Stimulated activated naive CD8-positive, alpha-beta T cell treated with anti-CD3 and anti-CD28 coated beads, Interleukin-15, Interleukin-2, amounts not matched to agents 100 U/mL and 50 U/mL, for 24 hours (primary cell): ENCODE data around the gene NELL2.
A peak's percentile ranks its signal among the peaks of the same experiment; 100 is the strongest.

Source experiments
- ATAC-seq: fragments of 150-1000 bp; cut with Tn5 transposase; one replicate; pipeline ENCODE4 v1.10.0; 2021
- DNase-seq: peaks from one replicate; pipeline ENCODE4 v3.0.0; 2021

NELL2 gene

DNA sequence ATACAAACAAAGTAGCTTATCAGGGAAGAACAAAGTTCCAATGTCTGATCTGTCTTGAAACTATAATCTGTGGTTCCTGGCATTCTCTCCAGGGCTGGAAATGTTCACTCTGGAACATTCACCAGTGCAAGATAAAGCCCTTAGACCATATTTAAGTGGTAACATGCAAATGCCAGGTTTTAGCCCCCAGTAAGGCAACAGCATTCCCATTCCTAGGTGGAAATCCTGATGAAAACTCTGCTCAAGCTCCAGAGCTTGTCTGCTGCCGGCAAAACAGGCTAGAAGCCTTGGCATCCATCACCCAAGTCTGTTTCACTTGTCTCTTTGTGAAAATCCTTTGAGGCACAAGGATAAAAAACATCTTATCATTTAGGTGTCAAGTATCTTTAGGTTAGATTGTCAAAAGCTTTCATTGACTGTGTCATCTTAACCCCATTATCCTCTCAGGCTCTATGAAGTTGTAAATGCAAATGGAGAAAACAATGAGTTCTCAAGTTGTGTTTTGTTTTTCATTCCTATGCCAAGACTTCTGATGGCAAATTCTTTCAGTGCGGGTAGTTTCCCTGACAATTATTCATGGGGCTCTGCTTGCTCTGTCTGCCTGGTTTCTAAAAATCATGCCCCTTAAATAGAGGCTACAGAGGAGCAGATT, 344.7 kb downstream of the NELL2 start:
- ATAC-seq (no peak), DNase-seq (no peak)

DNA sequence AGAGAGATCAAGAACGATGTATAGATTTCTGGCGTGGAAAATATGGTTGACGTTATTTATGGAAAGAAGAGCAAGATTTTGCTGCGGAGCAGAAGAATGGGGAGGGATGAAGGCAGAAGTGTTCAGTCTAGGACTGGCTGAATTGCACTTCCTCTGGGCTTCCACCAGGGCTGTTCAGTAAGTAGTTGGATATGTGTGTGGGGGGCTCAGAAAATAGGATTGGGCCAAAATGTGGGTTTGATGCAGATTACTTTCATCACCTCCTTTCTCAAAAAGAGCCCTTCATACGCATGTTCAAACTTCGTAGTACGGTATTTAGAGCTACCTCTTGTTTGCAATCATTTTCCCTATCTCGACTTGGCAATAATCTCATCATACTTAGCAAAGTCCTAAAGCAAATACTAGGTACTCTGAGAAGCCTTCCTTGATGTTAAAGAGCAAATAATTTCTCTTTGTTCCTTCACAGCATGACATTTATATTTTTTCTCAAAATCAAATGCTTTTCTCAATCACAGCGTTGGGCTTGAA, 349.4 kb downstream of the NELL2 start:
- DNase-seq, result no peak
- no peak for ATAC-seq

DNA sequence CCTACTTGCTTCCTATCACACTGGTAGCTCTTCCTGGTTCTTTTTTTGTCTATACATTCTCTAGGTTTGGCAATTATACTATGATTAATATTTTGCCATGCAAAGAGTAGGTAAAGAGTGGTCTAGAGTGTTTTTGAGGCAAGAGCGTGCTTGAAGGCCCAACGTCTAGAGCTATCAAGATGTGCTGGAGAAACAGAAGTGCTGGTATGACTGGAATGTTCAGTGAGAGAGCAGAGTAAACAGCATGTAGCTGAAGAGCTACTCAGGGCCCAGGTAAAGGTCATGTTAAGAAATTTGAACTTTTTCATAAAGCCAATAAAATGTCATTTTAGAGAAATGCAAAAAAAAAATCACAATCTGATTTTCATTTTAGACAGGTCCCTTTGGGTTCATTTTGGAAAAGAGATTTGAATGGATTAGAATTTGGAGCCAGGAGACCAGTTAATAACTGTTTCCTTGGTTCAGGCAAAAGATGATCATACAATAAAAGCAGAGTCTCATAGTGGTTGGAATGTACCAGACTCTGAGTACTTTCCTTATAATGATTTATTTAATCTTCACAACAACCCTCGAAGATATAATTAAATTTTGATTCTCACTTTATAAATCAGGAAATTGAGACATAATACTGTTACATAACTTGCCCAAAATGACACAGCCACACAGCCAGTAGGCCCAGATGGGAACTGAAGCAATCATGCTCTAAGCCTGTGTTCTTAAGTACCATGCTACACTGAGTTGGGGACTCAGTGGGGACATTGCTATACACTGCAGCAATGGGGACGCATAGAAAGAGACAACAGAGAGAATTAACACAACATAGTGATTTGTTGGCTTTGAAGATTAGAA, 350.1 kb downstream of the NELL2 start:
- ATAC-seq, result no peak
- DNase-seq, result no peak

- DNase-seq (no peak), ATAC-seq (no peak)
These were observed 352.3 kb downstream of the NELL2 start for GRCh38 chr12:44523828-44524227.

DNA sequence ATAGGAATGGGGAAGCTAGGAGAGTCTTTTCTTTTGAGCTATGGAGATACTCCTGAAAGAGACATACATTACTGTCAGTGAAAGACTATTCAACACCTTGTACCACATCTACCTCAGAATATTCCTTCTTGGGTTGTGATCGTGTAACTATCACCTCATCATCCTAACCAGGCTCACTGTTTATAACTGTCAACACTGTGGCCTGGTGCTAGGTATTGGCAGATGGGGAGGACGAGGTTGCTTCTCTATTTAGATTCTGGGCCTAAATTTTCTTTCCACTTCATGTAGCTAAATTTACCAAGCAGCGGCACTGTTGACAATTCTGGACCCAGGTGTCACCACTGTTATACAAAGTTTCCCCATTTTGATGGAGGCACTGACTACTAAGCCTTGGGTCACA, 354.4 kb downstream of the NELL2 start:
- ATAC-seq, result no peak
- no peak for DNase-seq

DNA sequence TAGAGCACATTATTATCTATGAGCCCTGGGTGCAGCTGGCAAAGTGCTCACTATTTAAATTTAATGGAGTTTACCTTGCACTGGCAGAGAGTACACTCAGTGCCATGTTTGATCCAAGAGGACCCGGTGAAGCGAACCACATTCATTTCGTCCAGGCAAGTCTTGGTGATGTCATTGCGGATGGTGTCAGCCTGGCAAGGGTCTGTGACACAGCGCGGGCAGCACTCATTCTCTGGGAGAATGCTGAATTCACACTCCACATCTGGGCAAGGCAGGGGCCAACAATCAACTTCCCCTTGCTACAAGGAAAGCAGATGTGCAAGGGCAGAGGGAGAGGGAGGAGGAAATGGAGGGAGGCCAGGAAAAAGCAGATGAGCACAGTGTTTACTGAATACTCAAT, 356.2 kb downstream of the NELL2 start:
- ATAC-seq, result no peak

GRCh38 chr12:44511289-44511688, 364.8 kb downstream of the NELL2 start:
- no peak for ATAC-seq

More for the DNA sequence above, 356.2 kb downstream of the NELL2 start:
- no peak for DNase-seq

DNA sequence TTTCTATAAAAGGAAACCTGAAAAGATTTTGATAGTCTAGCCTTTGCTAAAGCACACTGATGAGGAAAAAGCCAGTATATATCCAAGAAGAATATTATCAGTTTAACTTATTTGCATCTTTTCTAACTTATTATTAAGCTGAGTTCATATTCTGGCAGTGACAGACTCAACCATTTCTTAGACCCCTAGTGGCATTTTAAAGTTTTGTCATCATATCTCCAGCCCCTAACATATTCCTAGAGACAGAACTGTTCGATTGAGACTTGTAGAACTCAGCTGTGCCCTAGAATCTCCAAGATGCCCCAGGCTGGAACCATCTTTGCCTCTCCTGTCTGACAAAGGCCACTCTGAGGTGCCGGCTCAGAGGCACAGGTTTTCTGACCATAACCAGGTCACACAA, 365.6 kb downstream of the NELL2 start:
- DNase-seq (no peak), ATAC-seq (no peak)

More at GRCh38 chr12:44511289-44511688, 364.8 kb downstream of the NELL2 start:
- no peak for DNase-seq

DNA sequence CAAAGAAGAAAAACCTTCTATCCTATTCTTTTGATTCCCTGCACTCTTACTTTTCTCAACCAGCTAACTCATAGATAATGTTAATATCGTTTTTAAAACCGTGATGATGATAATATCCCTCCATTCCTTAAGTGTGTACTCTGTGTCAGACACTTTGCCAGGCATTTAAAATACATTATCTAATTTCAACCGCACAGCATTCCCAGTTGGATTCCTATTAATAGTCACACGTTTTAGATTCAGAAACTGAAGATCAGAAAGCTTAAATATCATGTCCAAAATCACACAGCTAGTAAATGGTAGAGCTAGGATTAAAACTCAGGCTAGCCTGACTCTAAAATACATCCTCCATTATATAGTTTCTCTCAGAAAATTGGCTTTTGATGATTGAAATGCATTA, 366.0 kb downstream of the NELL2 start:
- DNase-seq (no peak), ATAC-seq (no peak)

DNA sequence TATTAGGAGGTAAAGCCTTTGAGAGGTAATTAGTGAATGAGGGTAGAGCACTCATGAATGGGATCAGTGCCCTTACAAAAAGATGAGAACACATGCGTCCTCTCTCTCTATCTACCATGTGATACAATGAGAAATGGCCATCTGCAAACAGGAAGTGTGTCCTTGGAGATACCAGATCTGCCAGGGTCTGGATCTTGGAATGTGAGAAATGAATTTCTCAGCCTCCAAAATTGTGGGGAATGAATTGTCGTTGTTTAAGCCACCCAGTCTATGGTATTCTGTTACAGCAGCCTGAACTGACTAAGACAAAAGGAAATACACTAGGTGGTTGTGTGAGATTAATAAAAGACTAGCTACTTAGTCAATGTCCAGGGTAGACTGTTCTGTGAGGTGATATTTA, 366.6 kb downstream of the NELL2 start:
- DNase-seq (no peak), ATAC-seq (no peak)

DNA sequence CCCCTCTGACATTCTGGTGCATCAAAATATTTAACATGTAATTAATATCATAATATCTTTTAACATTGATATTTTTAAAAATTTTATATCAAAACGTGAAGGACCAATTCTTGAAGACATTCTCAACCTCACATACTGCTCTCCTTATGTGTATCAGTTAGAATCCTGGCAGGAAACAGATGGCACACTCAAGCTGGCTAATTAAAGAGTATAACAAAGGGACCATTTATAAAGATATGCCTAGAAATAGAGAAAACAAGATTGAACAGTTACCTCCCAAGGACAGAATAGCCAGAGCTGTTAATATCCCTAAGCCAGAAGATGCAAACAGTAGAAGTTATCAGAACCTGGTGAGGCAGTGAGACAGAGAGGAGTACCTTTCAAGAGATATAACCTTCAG, 368.7 kb downstream of the NELL2 start:
- no peak for ATAC-seq

GRCh38 chr12:44504799-44505198, 371.3 kb downstream of the NELL2 start:
- DNase-seq, result no peak
- ATAC-seq, result no peak

More for the DNA sequence above, 368.7 kb downstream of the NELL2 start:
- no peak for DNase-seq

DNA sequence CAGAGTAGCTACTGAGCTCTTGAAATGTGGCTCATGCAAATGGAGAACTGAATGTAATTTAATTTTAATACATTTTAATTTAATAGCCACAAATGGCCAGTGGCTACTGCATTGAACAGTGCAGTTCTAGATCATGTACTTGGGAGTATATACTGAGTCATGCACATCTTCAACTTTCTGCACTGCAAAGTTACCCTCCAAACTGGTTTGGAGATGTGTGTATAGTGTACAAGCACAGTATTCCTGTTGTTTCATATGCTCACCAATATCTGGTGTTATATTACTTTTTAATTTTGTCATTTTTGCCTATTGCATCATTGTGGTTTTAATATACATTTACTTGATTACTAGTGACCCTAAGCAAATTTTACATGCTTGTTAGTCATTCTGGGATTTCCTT, 372.8 kb downstream of the NELL2 start:
- no peak for DNase-seq
- no peak for ATAC-seq

DNA sequence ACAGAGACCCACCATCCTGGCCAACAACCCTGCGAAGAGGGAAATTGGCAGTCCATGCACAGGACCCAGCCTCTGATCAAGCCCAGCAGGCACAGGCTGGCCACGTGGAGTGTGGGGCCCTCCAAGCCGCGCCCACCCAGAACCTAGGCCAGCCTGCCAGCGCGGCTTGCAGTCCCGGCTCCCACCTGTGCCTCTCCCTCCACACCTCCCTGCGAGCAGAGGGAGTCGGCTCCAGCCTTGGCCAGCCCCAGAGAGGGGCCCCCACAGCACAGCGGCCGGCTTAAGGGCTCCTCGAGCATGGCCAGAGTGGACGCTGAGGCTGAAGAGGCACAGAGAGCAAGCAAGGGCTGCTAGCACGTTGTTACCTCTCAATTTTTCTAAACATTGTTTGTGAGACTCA, 373.4 kb downstream of the NELL2 start:
- DNase-seq (no peak), ATAC-seq (no peak)

DNA sequence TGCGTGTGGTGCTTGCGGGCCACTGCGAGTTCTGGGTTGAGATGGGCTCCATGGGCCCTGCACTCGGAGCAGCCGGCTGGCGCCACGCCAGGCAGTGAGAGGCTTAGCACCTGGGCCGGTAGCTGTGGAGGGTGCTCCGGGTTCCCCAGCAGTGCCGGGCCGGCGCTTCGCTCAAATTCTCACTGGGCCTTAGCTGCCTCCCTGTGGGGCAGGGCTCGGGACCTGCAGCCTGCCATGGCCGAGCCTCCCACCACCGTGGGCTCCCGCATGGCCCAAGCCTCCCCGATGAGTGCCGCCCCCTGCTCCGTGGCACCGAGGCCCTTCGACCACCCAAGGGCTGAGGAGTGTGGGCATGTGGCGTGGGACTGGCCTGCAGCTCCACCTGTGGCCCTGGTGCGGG, 375.7 kb downstream of the NELL2 start:
- DNase-seq (no peak), ATAC-seq (peak; percentile 19)

GRCh38 chr12:44497044-44497443, 379.1 kb downstream of the NELL2 start:
- ATAC-seq, result no peak
- no peak for DNase-seq

DNA sequence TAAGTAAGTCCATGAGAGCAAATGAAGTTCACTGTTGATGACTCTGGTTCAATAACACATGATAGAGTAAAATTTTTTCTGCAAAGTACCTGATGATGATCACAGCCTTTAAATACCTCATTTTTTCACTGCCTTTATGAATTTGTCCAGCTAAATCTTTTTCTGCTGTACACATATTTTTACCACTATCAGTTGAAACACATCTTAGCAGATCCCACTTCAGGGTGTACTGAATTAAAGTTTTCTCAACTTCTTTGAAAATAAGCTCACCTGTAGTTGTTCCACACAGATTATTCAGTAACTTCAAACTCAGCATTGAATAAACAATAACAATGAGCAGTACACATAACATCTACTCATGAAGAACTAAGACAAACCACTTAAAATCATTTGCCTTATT, 385.9 kb downstream of the NELL2 start:
- no peak for ATAC-seq
- DNase-seq, result no peak

DNA sequence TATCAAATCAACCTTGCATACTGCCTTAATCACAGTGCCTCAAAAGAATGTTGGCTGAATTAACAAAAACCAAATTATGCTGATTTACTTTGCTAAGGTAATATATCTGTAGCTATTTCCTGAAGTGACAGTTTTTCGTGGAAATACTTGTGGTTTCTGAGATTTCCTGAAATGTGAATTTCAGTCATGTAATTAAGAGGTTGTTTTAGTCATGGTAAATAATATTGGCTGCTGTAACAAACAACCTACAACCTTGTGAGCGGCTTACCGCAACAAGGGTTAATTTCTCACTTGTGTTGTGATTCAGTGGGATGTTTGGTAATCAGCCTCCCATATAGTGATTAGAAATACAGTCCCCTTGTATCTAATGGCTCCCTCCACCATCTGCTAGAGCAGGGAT, 387.9 kb downstream of the NELL2 start:
- DNase-seq (no peak), ATAC-seq (no peak)

DNA sequence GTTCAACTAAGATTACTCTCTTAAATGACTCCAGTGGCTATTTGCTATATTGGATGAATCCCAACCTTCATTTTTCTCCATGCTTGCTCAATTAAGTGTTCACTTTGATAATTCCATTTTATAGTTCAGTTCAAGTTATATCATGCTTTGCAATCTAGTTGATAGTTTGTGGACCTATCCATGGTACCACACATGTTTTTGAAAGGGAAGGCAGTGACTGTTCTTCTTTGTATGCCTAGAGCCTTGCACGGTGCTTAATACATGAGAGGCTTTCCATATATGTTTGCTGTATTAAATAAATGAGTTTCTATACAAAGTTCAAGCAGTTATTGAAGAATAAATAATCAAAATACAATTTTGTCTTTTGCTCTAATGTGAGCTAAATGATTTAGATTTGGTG, 391.3 kb downstream of the NELL2 start:
- no peak for ATAC-seq
- DNase-seq, result no peak

DNA sequence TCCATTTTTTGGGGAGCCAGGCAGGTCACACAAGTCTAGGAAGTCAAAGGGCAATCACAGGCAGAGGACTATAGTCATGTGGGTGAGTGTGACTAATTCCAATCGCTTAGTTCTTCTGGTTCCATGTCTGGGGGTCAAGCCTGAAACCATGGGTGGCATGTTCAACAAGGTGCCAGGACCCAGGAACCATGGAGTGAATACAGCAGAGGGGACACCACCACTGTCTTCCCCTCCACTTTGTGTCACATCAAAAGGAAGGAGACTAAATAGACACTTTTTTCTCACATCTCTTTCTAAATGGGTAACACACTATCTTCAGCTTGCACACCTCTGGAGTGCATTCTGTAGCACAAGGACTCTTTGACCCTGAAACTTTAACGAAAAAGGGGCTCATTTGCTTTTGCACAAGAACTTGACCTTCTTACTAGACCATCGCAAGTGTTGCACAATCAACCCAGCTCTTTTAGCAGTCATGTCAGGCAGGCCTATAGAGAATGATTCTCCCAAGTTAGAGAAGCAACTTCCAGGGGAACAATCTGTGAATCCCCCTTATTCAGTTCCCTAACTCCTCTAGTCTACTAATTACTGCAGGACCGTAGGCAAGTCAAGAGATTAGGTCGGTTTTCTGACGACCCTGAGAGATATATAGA, 398.7 kb downstream of the NELL2 start:
- DNase-seq, result no peak
- no peak for ATAC-seq

DNA sequence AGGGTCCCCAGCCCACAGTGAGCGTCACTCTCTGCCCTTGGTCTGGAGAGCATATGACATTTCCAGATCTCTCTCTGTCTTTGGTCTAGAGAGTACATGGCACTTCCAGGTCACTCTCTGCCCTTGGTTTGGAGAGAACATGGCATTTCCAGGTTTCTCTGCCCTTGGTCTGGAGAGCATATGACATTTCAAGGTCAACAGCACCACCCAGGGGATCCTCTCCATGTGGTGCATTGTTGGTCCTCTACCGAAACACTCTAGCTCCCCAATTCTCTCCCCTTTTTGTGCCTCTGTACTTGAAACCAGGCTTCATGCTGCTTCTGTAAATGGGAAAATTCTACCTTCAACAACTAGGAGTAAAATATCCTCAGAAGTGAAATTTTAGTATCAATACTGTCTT, 399.4 kb downstream of the NELL2 start:
- ATAC-seq, result no peak
- no peak for DNase-seq

- ATAC-seq, result no peak
- DNase-seq, result no peak
These were observed 411.0 kb downstream of the NELL2 start for GRCh38 chr12:44465139-44465538.

DNA sequence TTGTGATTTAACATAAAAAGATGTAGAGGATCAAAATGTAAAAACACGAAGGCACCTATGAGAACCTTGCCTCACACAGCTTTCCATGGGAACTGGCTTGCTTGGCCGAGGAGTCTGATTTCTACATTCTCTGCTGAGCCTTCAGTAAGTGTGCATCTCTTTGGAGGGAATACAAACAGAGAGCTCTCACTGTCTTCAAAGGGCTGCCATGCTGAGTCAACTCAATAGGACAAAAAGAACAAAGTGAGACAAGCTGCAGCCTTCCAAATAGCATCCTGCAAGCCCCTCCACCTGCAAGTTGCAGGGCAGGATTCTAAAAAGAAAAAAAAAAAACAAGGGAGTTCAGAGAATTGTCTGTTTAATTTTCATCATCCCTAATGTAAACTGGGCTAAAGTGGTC, 411.9 kb downstream of the NELL2 start:
- DNase-seq, result no peak
- ATAC-seq, result no peak
